BE2C (cell line): ENCODE data around the gene CCNJ. TPM values are rescaled to one million over a fixed set of nuclear protein-coding genes. Genes with fewer than 3 reads are reported as not detected.
A peak's percentile ranks its signal among the peaks of the same experiment; 100 is the strongest.
"Not testable (repeated sequence)": the region's sequence is repeated elsewhere in the genome, so short reads cannot be mapped to it uniquely, and the experiment has no call there.

ENCODE experiments used
- DNase-seq: peaks from one replicate; pipeline ENCODE4 v3.0.0-alpha.2; 2020
- H3K27me3 ChIP-seq: fragments of 250-450 bp; sonication (Bioruptor Pico); 2 replicates; pipeline ENCODE4 v1.5.1; 2020; ENCODE audit warnings: mild to moderate bottlenecking
- H3K36me3 ChIP-seq: fragments of 250-450 bp; sonication (Bioruptor Pico); 2 replicates; pipeline ENCODE4 v1.5.1; 2020; ENCODE audit warnings: mild to moderate bottlenecking
- H3K4me1 ChIP-seq: fragments of 250-450 bp; sonication (Bioruptor Pico); 2 replicates; pipeline ENCODE4 v1.5.1; 2020
- H3K4me3 ChIP-seq: 2 replicates; pipeline ENCODE4 v1.5.1; 2011; ENCODE audit warnings: low read depth, low read length
- H3K9me3 ChIP-seq: fragments of 250-450 bp; sonication (Bioruptor Pico); 2 replicates; pipeline ENCODE4 v1.5.1; 2020
- CTCF ChIP-seq: IDR thresholded peaks from 2 replicates; pipeline ENCODE4 v1.5.1; 2012; ENCODE audit warnings: mild to moderate bottlenecking, low read depth, low read length
- polyA plus RNA-seq: library from polyadenylated mRNA; unstranded; fragments of >200 nt; gene quantifications from one replicate; pipeline ENCODE4 v1.2.1, GENCODE V29; 2012; ENCODE audit warnings: low read depth, missing spikeins; ENCODE audit not compliant: insufficient read length, insufficient read depth

The CCNJ gene
- 7.3 TPM for polyA plus RNA-seq

- no peak for TF ChIP-seq CTCF
- DNase-seq, result peak; percentile 90
- Histone ChIP-seq H3K27me3 (no peaks in the 10 kb centered on the region), H3K36me3 (peaks cover 3% of the 10 kb centered on the region), H3K4me3 (peak within 1 kb of the TSS; percentile 90), H3K9me3 (no peaks in the 10 kb centered on the region), H3K4me1 (peaks cover 2% of the 10 kb centered on the region; the same call in 1 of the 2 replicates)
Measured at GRCh38 chr10:96043033-96043892, at the start of gene CCNJ. TSS of gene CCNJ (plus strand) at chr10:96043583. CDS start at chr10:96044394, 811 bp downstream.

GRCh38 chr10:95994376-95994775, 49.0 kb upstream of the CCNJ start:
- H3K36me3 ChIP-seq, H3K9me3 ChIP-seq, H3K27me3 ChIP-seq, DNase-seq, H3K4me1 ChIP-seq, H3K4me3 ChIP-seq: not testable (repeated sequence)

GRCh38 chr10:95998255-95998784, 45.1 kb upstream of the CCNJ start:
- H3K4me3 ChIP-seq, result no peak overlapping the region

GRCh38 chr10:96013956-96014355, 29.4 kb upstream of the CCNJ start:
- DNase-seq, result no peak
- no peak overlapping the region for H3K4me3 ChIP-seq
- no peaks in the 10 kb centered on the region for H3K36me3 ChIP-seq
- no peaks in the 10 kb centered on the region for H3K4me1 ChIP-seq
- no peaks in the 10 kb centered on the region; the same call in 1 of the 2 replicates for H3K27me3 ChIP-seq
- TF ChIP-seq CTCF, result no peak
- H3K9me3 ChIP-seq, result no peaks in the 10 kb centered on the region

More at GRCh38 chr10:95998255-95998784, 45.1 kb upstream of the CCNJ start:
- H3K36me3 ChIP-seq, result no peaks in the 10 kb centered on the region
- TF ChIP-seq CTCF, result no peak
- no peak for DNase-seq
- H3K27me3 ChIP-seq, result no peaks in the 10 kb centered on the region
- no peaks in the 10 kb centered on the region for H3K9me3 ChIP-seq
- no peaks in the 10 kb centered on the region for H3K4me1 ChIP-seq

- no peak overlapping the region for H3K4me3 ChIP-seq
- no peak for DNase-seq
- H3K4me1 ChIP-seq, result no peaks in the 10 kb centered on the region
- no peaks in the 10 kb centered on the region; the same call in 1 of the 2 replicates for H3K27me3 ChIP-seq
- H3K9me3 ChIP-seq, result no peaks in the 10 kb centered on the region
- no peaks in the 10 kb centered on the region for H3K36me3 ChIP-seq
- no peak for TF ChIP-seq CTCF
Measured at GRCh38 chr10:96014473-96015102, 28.8 kb upstream of the CCNJ start.

- H3K27me3 ChIP-seq, result no peaks in the 10 kb centered on the region; the same call in 1 of the 2 replicates
- no peaks in the 10 kb centered on the region for H3K36me3 ChIP-seq
- no peaks in the 10 kb centered on the region for H3K4me1 ChIP-seq
- DNase-seq, result peak; percentile 18
- peak; percentile 74 for TF ChIP-seq CTCF
- H3K4me3 ChIP-seq, result no peak overlapping the region
- H3K9me3 ChIP-seq, result no peaks in the 10 kb centered on the region
Measured at GRCh38 chr10:96017191-96017687, 26.1 kb upstream of the CCNJ start.
